WTC11 (cell line): ENCODE measurements around the gene P2RX4. TPM values are rescaled to one million over a fixed set of nuclear protein-coding genes. Genes with fewer than 3 reads are reported as not detected.

Experiments
- ATAC-seq: fragments of 200-7000 bp; cut with Tn5 transposase; 2 replicates; pipeline ENCODE4 v1.10.0; 2021; ENCODE audit warnings: mild to moderate bottlenecking, moderate library complexity
- CTCF ChIA-PET: fragments of 300-600 bp; sonication (Branson Sonifier 250); formaldehyde crosslinking; loops from one replicate; lab custom pipeline; 2021; ENCODE audit warnings: antibody characterized with exemption; lab: Charles Lee
- POLR2A ChIA-PET: fragments of 350-600 bp; sonication (Branson Sonifier 250); formaldehyde crosslinking; loops from one replicate; lab custom pipeline; 2021; ENCODE audit warnings: antibody characterized with exemption; lab: Charles Lee
- DNase-seq: peaks from one replicate; pipeline ENCODE4 v3.0.0; 2021; ENCODE audit warnings: low spot score
- H3K27ac Mint-ChIP-seq: 2 replicates; pipeline ENCODE4 v1.8.0; 2021; ENCODE audit warnings: mixed read lengths
- H3K27me3 Mint-ChIP-seq: 2 replicates; pipeline ENCODE4 v1.8.0; 2021; ENCODE audit warnings: low read depth, mild to moderate bottlenecking, moderate library complexity, mixed read lengths
- H3K36me3 Mint-ChIP-seq: 2 replicates; pipeline ENCODE4 v1.8.0; 2021; ENCODE audit warnings: mixed read lengths
- H3K4me1 Mint-ChIP-seq: 2 replicates; pipeline ENCODE4 v1.8.0; 2022; ENCODE audit warnings: mixed read lengths
- H3K4me3 Mint-ChIP-seq: 2 replicates; pipeline ENCODE4 v1.8.0; 2021; ENCODE audit warnings: mild to moderate bottlenecking, moderate library complexity, mixed read lengths
- H3K9me3 Mint-ChIP-seq: 2 replicates; pipeline ENCODE4 v1.8.0; 2021; ENCODE audit warnings: mixed read lengths
- AFF4 ChIP-seq: sonication (generic); formaldehyde crosslinking; IDR thresholded peaks from 2 replicates; pipeline ENCODE4 v1.8.1; 2023; ENCODE audit warnings: mild to moderate bottlenecking, missing genetic modification reagents, borderline replicate concordance
- CBFB ChIP-seq: sonication (generic); formaldehyde crosslinking; IDR thresholded peaks from 2 replicates; pipeline ENCODE4 v1.8.1; 2022; ENCODE audit warnings: mild to moderate bottlenecking, low read depth, missing genetic modification reagents
- CREM ChIP-seq: sonication (generic); formaldehyde crosslinking; IDR thresholded peaks from 2 replicates; pipeline ENCODE4 v1.8.1; 2022; ENCODE audit warnings: mild to moderate bottlenecking, missing genetic modification reagents, moderate library complexity
- GRHL2 ChIP-seq: fragments of 250-450 bp; sonication (Bioruptor Pico); IDR thresholded peaks from 2 replicates; pipeline ENCODE4 v1.8.0; 2022; ENCODE audit warnings: mild to moderate bottlenecking, moderate library complexity; ENCODE audit not compliant: insufficient replicate concordance, severe bottlenecking
- IRF2 ChIP-seq: sonication (generic); formaldehyde crosslinking; IDR thresholded peaks from 2 replicates; pipeline ENCODE4 v1.8.0; 2022; ENCODE audit warnings: low read depth, missing genetic modification reagents, borderline replicate concordance
- JAZF1 ChIP-seq: fragments of 250-450 bp; sonication (Bioruptor Pico); IDR thresholded peaks from 2 replicates; pipeline ENCODE4 v1.9.0; 2021; ENCODE audit warnings: moderate library complexity, mild to moderate bottlenecking, inconsistent platforms
- MYBL2 ChIP-seq: sonication (generic); formaldehyde crosslinking; IDR thresholded peaks from 2 replicates; pipeline ENCODE4 v1.8.1; 2023; ENCODE audit warnings: mild to moderate bottlenecking, moderate library complexity, missing genetic modification reagents
- NR1H2 ChIP-seq: sonication (generic); formaldehyde crosslinking; IDR thresholded peaks from 2 replicates; pipeline ENCODE4 v1.9.0; 2021; ENCODE audit warnings: mild to moderate bottlenecking, moderate library complexity, missing genetic modification reagents
- PRDM15 ChIP-seq: sonication (generic); formaldehyde crosslinking; IDR thresholded peaks from 2 replicates; pipeline ENCODE4 v1.8.0; 2022; ENCODE audit warnings: missing genetic modification reagents
- SMAD3 ChIP-seq: sonication (generic); formaldehyde crosslinking; IDR thresholded peaks from 2 replicates; pipeline ENCODE4 v1.8.0; 2022; ENCODE audit warnings: missing genetic modification reagents, mild to moderate bottlenecking, borderline replicate concordance
- SOX15 ChIP-seq: fragments of 250-450 bp; sonication (Bioruptor Pico); IDR thresholded peaks from 2 replicates; pipeline ENCODE4 v1.9.0; 2021; ENCODE audit warnings: mild to moderate bottlenecking
- SP1 ChIP-seq: sonication (generic); formaldehyde crosslinking; conservative IDR thresholded peaks from 2 replicates; pipeline ENCODE4 v1.8.1; 2022; ENCODE audit warnings: missing genetic modification reagents
- TCF7 ChIP-seq: sonication (generic); formaldehyde crosslinking; IDR thresholded peaks from 2 replicates; pipeline ENCODE4 v1.8.0; 2022; ENCODE audit warnings: mild to moderate bottlenecking, low read depth, missing genetic modification reagents, moderate library complexity
- TEAD1 ChIP-seq: sonication (generic); formaldehyde crosslinking; IDR thresholded peaks from 2 replicates; pipeline ENCODE4 v1.8.0; 2022; ENCODE audit warnings: mild to moderate bottlenecking, missing genetic modification reagents
- USF1 ChIP-seq: sonication (generic); formaldehyde crosslinking; IDR thresholded peaks from 2 replicates; pipeline ENCODE4 v1.8.0; 2022; ENCODE audit warnings: mild to moderate bottlenecking, missing genetic modification reagents
- ZNF219 ChIP-seq: sonication (generic); formaldehyde crosslinking; IDR thresholded peaks from 2 replicates; pipeline ENCODE4 v1.8.0; 2023; ENCODE audit warnings: missing genetic modification reagents, mild to moderate bottlenecking, borderline replicate concordance
- total RNA-seq: library from RNA; stranded (reverse); gene quantifications from 3 replicates; pipeline ENCODE4 v1.2.3, GENCODE V29; 2021
- TF ChIP-seq, protein P1 (sequence below): sonication (generic); formaldehyde crosslinking; IDR thresholded peaks from 2 replicates; pipeline ENCODE4 v1.8.1; 2023; ENCODE audit warnings: mild to moderate bottlenecking, missing genetic modification reagents
- TF ChIP-seq, protein P2 (sequence below): sonication (generic); formaldehyde crosslinking; IDR thresholded peaks from 2 replicates; pipeline ENCODE4 v1.8.1; 2023; ENCODE audit warnings: mild to moderate bottlenecking, missing genetic modification reagents, moderate library complexity
- TF ChIP-seq, protein P3 (sequence below): sonication (generic); formaldehyde crosslinking; conservative IDR thresholded peaks from 2 replicates; pipeline ENCODE4 v1.8.1; 2023; ENCODE audit warnings: mild to moderate bottlenecking, low read depth, missing genetic modification reagents, moderate library complexity
- TF ChIP-seq, protein P4 (sequence below): sonication (generic); formaldehyde crosslinking; IDR thresholded peaks from 2 replicates; pipeline ENCODE4 v1.8.1; 2022; ENCODE audit warnings: low read depth, mild to moderate bottlenecking, moderate library complexity, missing genetic modification reagents, borderline replicate concordance

P2RX4 gene
- total RNA-seq, 1 experiment from 2014 or later: 13.9 TPM

GRCh38 chr12:121238604-121239350, 28.8 kb downstream of the P2RX4 start:
- Mint-ChIP-seq H3K36me3 (peaks cover 17% of the 10 kb centered on the region), H3K9me3 (no peaks in the 10 kb centered on the region), H3K4me1 (peaks cover 39% of the 10 kb centered on the region), H3K27me3 (no peaks in the 10 kb centered on the region), H3K27ac (peak overlapping the region; percentile 92), H3K4me3 (no peak overlapping the region)
- DNase-seq (peak; percentile 53), ATAC-seq (peak; percentile 78)
- ChIA-PET CTCF (interaction anchor here (0.5 to 2.0 kb wide), 16 partner anchors 8 to 573 kb away, joined by 3 to 9 read pairs (median 4); partner anchors contain the start of gene CAMKK2), POLR2A (interaction anchor here (1.5 kb wide), 1 partner anchor 162 kb away, joined by 4 read pairs; no protein-coding TSS in a partner anchor)
- TF ChIP-seq JAZF1 (CRISPR knock-in tag): no peak
- TF ChIP-seq SMAD3 (CRISPR knock-in tag): no peak
- TF ChIP-seq GRHL2 (CRISPR knock-in tag): no peak
- TF ChIP-seq, protein P1, sequence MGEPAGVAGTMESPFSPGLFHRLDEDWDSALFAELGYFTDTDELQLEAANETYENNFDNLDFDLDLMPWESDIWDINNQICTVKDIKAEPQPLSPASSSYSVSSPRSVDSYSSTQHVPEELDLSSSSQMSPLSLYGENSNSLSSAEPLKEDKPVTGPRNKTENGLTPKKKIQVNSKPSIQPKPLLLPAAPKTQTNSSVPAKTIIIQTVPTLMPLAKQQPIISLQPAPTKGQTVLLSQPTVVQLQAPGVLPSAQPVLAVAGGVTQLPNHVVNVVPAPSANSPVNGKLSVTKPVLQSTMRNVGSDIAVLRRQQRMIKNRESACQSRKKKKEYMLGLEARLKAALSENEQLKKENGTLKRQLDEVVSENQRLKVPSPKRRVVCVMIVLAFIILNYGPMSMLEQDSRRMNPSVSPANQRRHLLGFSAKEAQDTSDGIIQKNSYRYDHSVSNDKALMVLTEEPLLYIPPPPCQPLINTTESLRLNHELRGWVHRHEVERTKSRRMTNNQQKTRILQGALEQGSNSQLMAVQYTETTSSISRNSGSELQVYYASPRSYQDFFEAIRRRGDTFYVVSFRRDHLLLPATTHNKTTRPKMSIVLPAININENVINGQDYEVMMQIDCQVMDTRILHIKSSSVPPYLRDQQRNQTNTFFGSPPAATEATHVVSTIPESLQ (CRISPR knock-in tag): no peak
- TF ChIP-seq, protein P2, sequence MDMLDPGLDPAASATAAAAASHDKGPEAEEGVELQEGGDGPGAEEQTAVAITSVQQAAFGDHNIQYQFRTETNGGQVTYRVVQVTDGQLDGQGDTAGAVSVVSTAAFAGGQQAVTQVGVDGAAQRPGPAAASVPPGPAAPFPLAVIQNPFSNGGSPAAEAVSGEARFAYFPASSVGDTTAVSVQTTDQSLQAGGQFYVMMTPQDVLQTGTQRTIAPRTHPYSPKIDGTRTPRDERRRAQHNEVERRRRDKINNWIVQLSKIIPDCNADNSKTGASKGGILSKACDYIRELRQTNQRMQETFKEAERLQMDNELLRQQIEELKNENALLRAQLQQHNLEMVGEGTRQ (CRISPR knock-in tag): no peak
- no peak for TF ChIP-seq PRDM15 (CRISPR knock-in tag)
- no peak for TF ChIP-seq SP1 (CRISPR knock-in tag)
- TF ChIP-seq AFF4: no peak
- no peak for TF ChIP-seq ZNF219 (CRISPR knock-in tag)
- TF ChIP-seq CREM (CRISPR knock-in tag): no peak
- TF ChIP-seq SOX15 (CRISPR knock-in tag): no peak
- TF ChIP-seq, protein P3, sequence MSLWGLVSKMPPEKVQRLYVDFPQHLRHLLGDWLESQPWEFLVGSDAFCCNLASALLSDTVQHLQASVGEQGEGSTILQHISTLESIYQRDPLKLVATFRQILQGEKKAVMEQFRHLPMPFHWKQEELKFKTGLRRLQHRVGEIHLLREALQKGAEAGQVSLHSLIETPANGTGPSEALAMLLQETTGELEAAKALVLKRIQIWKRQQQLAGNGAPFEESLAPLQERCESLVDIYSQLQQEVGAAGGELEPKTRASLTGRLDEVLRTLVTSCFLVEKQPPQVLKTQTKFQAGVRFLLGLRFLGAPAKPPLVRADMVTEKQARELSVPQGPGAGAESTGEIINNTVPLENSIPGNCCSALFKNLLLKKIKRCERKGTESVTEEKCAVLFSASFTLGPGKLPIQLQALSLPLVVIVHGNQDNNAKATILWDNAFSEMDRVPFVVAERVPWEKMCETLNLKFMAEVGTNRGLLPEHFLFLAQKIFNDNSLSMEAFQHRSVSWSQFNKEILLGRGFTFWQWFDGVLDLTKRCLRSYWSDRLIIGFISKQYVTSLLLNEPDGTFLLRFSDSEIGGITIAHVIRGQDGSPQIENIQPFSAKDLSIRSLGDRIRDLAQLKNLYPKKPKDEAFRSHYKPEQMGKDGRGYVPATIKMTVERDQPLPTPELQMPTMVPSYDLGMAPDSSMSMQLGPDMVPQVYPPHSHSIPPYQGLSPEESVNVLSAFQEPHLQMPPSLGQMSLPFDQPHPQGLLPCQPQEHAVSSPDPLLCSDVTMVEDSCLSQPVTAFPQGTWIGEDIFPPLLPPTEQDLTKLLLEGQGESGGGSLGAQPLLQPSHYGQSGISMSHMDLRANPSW (CRISPR knock-in tag): no peak
- no peak for TF ChIP-seq USF1 (CRISPR knock-in tag)
- no peak for TF ChIP-seq CBFB (CRISPR knock-in tag)
- no peak for TF ChIP-seq NR1H2 (CRISPR knock-in tag)
- TF ChIP-seq TEAD1: no peak
- no peak for TF ChIP-seq MYBL2 (CRISPR knock-in tag)
- TF ChIP-seq, protein P4, sequence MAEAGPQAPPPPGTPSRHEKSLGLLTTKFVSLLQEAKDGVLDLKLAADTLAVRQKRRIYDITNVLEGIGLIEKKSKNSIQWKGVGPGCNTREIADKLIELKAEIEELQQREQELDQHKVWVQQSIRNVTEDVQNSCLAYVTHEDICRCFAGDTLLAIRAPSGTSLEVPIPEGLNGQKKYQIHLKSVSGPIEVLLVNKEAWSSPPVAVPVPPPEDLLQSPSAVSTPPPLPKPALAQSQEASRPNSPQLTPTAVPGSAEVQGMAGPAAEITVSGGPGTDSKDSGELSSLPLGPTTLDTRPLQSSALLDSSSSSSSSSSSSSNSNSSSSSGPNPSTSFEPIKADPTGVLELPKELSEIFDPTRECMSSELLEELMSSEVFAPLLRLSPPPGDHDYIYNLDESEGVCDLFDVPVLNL (CRISPR knock-in tag): no peak
- no peak for TF ChIP-seq TCF7 (CRISPR knock-in tag)
- TF ChIP-seq IRF2: no peak
